GM12874 (cell line): ENCODE measurements around the gene RARRES1.

ENCODE experiments used
- CTCF ChIP-seq: IDR thresholded peaks from 2 replicates; pipeline ENCODE4 v1.5.1; 2011; ENCODE audit warnings: low read depth, mild to moderate bottlenecking, control low read depth, low read length, moderate library complexity; ENCODE audit not compliant: insufficient read depth

Gene RARRES1

GRCh38 chr3:158775426-158776410 is 43.5 kb upstream of the RARRES1 start:
- TF ChIP-seq CTCF, result no peak

GRCh38 chr3:158774965-158775364 is 42.7 kb upstream of the RARRES1 start:
- no peak for TF ChIP-seq CTCF

- 0 out of 2 replicates have a peak, but pooled peaks have one; percentile 2 for TF ChIP-seq CTCF
Measured at GRCh38 chr3:158773845-158774830, 41.9 kb upstream of the RARRES1 start.

- no peak for TF ChIP-seq CTCF
Measured at GRCh38 chr3:158773166-158773565, 40.9 kb upstream of the RARRES1 start.

- no peak for TF ChIP-seq CTCF
Measured at GRCh38 chr3:158771982-158772381, 39.7 kb upstream of the RARRES1 start.

- TF ChIP-seq CTCF, result no peak
Measured at GRCh38 chr3:158771577-158771976, 39.3 kb upstream of the RARRES1 start.
